Esophagus squamous epithelium (tissue), 4 donors: Measurements from ENCODE around the gene CNOT9.

Source experiments
- CTCF ChIP-seq, 6 experiments: fragments of 450-650 bp in 4 of 6; fragments of 200-600 bp in 2 of 6; sonication (generic) in 2 of 6; IDR thresholded peaks; one replicate each; pipeline ENCODE4 v1.5.1; 2016 to 2019; ENCODE audit warnings: antibody characterized with exemption in 6 of 6, mild to moderate bottlenecking in 4 of 6, moderate library complexity in 4 of 6
- POLR2A ChIP-seq, 4 donors: fragments of 450-650 bp; IDR thresholded peaks; one replicate each; pipeline ENCODE4 v1.6.1; 2017; ENCODE audit warnings: antibody characterized with exemption in 4 of 4, mild to moderate bottlenecking in 4 of 4, moderate library complexity in 3 of 4

GRCh38 chr2:218585541-218585940 lies 16.9 kb downstream of the CNOT9 start:
- TF ChIP-seq CTCF (IDR thresholded peaks at IDR 0.05) (no peak), POLR2A (IDR thresholded peaks at IDR 0.05) (no peak)
